Stimulated activated CD4-positive, alpha-beta T cell treated with anti-CD3 and anti-CD28 coated beads, Interleukin-15, amount 100 ng/mL, for 1 hour (primary cell): Measurements from ENCODE around the gene FAM180B.

Experiments
- DNase-seq, 2 donors: peaks; one replicate each; pipeline ENCODE4 v3.0.0-alpha.2; 2020; ENCODE audit warnings: low read depth in 1 of 2, low spot score in 1 of 2

Gene FAM180B

GRCh38 chr11:47566149-47566698 lies 20.3 kb upstream of the FAM180B start:
- no peak for DNase-seq

GRCh38 chr11:47569646-47570045 lies 16.8 kb upstream of the FAM180B start:
- no peak for DNase-seq

DNA sequence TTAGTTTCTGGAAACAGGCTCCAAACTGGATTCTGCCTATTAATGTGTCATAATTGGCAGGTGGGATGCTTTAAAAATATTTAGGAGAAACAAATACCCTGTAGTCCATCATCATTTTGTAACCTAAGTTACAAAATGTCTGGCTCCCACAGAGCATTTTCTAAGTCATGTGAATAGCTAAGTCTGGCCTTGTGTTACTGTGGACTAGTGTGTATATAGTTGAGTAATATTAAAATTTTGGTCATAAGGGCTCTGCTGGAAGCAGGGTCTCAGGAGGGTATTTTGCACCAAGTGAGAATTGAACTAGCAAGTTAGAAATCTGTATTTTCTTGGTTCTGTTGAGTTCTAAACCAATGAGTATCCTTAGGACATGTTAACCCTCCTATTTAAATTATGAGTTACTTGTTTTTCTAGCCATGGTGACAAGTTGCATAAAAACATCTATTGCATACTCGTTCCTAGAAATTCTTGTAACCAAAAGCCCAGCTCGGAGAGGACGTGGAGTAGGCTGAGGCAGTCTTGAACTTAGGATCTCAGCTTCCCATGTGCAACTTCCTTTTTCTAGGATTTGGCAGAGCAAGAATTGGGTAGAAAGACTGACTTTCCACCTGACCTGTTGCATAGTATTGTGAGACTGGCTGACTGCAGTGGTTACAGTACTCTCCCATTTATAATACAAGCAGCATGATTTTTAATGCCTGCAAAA lies 15.7 kb upstream of the FAM180B start:
- no peak for DNase-seq

DNA sequence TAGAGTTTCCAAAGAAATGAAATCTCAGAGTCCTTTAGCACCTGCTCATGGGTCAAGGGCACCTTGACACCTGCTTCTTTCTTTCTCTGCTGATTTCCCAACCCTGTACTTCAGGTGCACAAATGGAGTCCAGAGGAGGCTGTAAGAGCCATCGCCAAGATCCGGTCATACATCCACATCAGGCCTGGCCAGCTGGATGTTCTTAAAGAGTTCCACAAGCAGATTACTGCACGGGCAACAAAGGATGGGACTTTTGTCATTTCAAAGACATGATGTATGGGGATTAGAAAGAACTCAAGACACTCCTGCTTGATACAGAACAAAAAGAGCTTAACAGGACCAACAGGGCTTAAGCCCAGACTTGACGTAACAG lies 15.1 kb upstream of the FAM180B start:
- no peak for DNase-seq

DNA sequence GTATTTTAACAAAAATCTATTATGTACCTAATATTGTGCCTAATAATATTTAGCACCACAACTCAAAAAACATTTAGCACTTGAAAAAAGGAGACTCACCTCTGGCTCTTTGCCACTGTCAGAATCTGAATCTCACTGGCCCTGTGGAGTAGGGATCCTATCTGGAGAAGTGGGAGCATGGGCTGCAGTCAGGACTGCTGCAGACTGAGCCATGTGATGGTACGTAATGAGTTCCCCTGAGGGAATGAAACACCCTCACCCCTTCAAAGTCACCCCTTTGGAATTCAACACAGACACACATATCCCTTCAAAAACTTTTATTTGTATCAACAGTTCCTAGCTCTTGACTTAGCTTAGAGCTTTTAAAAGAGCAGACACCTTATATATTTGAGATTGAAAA lies 14.6 kb upstream of the FAM180B start:
- DNase-seq: no peak

DNA sequence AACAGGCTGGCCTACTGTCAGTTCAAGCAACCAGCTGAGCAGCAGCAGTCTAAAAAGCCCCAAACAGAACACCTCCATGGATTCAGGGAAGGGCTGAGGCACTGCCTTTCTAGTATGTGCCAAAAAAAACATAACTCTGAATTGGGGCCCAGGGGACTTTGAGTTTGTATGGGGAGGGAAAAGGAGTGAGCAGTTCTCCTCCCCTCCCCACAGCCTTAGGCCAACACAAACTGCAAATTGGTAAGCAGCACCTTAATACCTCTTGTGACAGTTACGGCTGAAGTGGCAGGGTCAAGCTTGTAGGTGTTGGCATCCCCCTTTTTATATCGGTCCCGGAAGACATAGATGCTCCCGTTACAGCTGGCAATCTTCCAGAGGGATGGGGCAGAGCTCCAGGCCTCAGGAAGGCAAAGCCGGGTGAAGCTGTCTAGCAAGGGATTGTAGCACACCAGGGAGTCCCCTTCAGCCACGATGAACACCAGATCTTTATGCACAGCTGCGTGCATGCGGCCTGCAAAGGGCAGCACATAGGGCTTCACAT lies 13.7 kb upstream of the FAM180B start:
- DNase-seq: no peak

DNA sequence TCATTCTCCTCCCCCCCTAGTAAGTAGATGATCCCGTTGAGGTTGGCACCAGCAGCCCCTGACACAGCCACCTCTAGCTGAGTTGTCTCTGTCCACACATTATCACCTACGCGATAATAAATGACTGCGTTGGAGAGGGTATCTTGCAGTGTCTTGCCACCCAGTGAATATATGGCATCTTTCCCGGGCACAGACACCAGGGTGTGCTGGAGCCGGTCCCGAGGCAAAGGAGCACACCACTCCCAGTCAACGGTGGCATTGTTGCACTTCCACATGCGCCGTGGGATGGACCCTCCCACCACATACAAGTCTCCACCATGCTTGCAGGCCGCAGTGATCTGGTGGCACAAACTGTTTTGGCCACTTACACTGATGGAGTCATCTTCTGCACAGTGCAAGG lies 13.2 kb upstream of the FAM180B start:
- DNase-seq: no peak

- DNase-seq: no peak
These were observed 8.9 kb upstream of the FAM180B start for GRCh38 chr11:47577460-47578041.

- DNase-seq: peak; percentile 74 to 82
These were observed 7.7 kb upstream of the FAM180B start, which contains the start of the genes KBTBD4 and NDUFS3 for GRCh38 chr11:47578524-47579494. TSS of gene KBTBD4 (minus strand) at chr11:47578970. CDS start at chr11:47578951, 19 bp downstream. TSS of gene NDUFS3 (plus strand) at chr11:47579074. CDS start at chr11:47579092, 18 bp downstream.

DNA sequence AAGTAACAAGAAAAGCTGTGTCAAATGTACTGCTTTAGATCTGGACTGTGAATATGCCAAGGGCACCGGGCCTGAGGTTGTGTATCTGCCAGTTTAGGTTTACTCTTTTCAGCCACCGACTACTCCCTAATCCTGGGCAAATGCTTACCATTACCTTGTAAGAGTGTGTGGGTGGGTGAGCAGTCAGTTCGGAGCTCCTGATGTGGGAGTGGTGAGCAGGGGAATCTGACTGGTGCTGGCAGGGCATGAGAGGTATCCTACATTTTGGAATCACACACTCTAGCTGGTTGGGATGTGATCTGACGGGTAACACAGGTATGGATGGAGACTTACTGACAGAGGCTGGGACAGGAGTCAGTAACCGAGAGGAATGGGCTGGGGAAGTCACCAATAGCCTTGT lies 2.6 kb upstream of the FAM180B start:
- DNase-seq: no peak

DNA sequence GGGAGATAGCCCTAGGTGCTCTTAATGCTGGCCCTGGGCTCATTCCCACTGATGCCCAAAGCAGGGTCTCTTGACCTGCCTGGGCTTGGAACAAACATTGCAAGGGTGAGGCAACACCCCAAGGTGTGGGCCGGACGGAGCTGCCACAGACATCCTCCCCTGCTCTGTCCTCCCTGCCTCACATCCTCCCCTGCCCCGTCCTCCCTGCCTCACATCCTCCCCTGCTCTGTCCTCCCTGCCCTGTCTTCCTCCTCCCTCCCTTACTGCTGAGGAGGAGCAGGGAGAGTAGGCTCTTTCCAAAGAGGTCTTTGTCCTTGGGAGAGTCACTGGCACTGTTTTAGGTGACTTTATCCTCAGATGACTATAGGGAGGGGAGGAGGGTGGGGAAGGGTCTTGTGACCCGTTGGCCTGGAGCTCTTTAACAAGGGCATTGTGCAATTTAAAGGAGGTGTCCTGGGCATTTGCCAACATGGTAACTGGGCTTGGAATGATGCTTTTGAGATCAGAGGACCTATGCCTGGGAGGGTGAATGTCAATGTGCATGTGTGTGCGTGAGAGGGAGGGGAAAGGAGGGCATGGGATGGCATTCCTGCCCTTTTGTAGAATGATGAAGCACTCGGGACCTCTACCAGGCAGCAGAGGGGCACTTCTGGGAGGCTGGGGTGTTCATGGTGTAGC lies 700 bp downstream of the FAM180B start:
- DNase-seq: no peak

- DNase-seq: no peak
These were observed 1.3 kb downstream of the FAM180B start for GRCh38 chr11:47587723-47588326.

DNA sequence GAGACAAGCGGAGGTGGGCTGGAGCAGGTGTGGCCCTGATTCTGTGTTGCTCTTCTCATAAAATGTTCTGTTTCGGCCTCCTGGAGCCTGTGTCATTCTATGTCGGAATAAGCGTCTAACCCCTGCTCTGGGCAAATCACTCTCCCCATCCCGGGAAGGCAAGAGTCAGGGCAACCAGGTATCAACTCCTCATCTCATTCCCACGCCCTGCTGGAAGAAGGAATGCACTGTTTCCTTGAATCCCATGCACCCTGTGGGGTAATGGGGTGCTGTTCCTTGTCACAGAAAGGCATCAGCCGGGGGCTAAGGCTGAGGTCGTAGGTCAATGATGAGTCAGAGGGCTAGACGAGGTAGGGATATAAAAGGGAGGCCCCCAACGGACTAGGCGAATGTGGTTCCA lies 2.6 kb downstream of the FAM180B start:
- DNase-seq: no peak

- DNase-seq: no peak
These were observed 3.1 kb downstream of the FAM180B start for GRCh38 chr11:47589584-47589976.

- DNase-seq: no peak
These were observed 3.7 kb downstream of the FAM180B start for GRCh38 chr11:47589977-47590861.

- no peak for DNase-seq
These were observed 5.3 kb downstream of the FAM180B start for GRCh38 chr11:47591764-47592163.

DNA sequence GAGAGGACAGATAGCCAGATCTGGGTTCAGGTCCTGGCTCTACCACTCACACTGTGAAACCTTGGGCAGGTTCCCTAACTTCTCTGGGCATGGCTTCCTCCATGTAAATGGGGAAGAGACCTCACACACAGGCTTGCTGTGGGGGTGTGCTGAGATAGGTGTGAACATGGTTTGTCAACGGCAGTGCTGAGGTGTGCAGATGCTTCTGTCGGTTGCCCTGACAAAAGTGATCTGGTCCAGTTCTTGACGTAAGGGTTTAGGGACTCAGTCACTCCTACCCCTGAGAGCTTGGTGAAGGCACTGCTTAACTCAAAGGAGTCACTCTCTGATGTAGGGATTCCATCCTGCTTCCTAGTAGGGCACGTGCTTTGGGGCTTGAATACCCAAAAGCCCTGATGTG lies 5.8 kb downstream of the FAM180B start:
- DNase-seq: no peak

GRCh38 chr11:47592970-47593369 lies 6.5 kb downstream of the FAM180B start:
- no peak for DNase-seq

DNA sequence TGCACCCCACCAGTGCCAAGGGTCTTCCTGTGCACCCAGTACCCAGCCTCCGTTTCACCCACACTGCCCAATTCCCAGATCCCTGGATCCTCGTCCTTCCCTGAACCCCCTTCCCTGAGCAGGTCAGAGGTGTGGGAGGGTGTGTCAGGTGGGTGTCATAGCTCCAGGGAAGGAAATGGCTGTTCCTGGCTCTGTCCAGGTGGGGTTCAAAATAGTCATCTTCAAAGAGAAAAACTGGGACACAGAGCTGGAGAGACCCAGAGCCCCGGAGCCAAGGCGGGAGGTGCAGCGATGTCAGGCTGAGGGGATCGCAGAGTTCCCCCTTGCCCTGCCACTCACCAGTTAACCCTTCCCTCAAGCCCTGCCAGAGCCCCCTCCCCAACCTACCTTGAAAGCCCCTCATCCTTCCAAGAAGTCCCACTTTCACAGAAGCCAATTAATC lies 7.0 kb downstream of the FAM180B start:
- DNase-seq: no peak
